Testis (tissue), 3 donors: ENCODE measurements around the gene POC1B. TPM values are rescaled to one million over a fixed set of nuclear protein-coding genes. Genes with fewer than 3 reads are reported as not detected.

Experiments used
- DNase-seq: peaks from one replicate; pipeline ENCODE4 v3.0.0-alpha.2; 2019
- H3K27ac ChIP-seq, 2 donors: fragments of 200-600 bp; sonication (generic); one replicate each; pipeline ENCODE4 v1.5.1; 2019
- H3K27me3 ChIP-seq: fragments of 200-600 bp; sonication (generic); one replicate; pipeline ENCODE4 v1.5.1; 2019
- H3K36me3 ChIP-seq: fragments of 200-600 bp; sonication (generic); one replicate; pipeline ENCODE4 v1.5.1; 2017; ENCODE audit warnings: low read depth; ENCODE audit errors: missing control alignments
- H3K4me1 ChIP-seq: fragments of 200-600 bp; sonication (generic); one replicate; pipeline ENCODE4 v1.5.1; 2019
- H3K4me3 ChIP-seq, 2 donors: fragments of 200-600 bp; sonication (generic); one replicate each; pipeline ENCODE4 v1.5.1; 2017 to 2019
- H3K9me3 ChIP-seq: fragments of 200-600 bp; sonication (generic); one replicate; pipeline ENCODE4 v1.5.1; 2017
- CTCF ChIP-seq, 3 experiments: fragments of 450-650 bp in 2 of 3; fragments of 200-600 bp in 1 of 3; sonication (generic) in 1 of 3; IDR thresholded peaks; one replicate each; pipeline ENCODE4 v1.5.1; 2016 to 2019; ENCODE audit warnings: antibody characterized with exemption in 3 of 3, mild to moderate bottlenecking in 2 of 3, moderate library complexity in 1 of 3
- POLR2A ChIP-seq: fragments of 450-650 bp; IDR thresholded peaks from one replicate; pipeline ENCODE4 v1.6.1; 2017; ENCODE audit warnings: antibody characterized with exemption, mild to moderate bottlenecking, moderate library complexity
- WGBS, 2 donors: methylation state at CpG; one replicate each; pipeline ENCODE4 v1.1.5; 2018; 5-methylcytosine and 5-hydroxymethylcytosine counted together
- intact Hi-C: fragments of 100-400 bp; cut with DNase I; formaldehyde crosslinking; loops from one replicate; pipeline ENCODE4 v1.15.1; 2023; ENCODE audit warnings: low total_unique reads
- polyA plus RNA-seq: library from polyadenylated mRNA; stranded (reverse); fragments of 350-450 nt; fragmentation: Illumina TruSeq; extraction: RNeasy Lipid Tissue Mini Kit (QIAGEN cat#74804); gene quantifications from one replicate; pipeline ENCODE4 v1.2.3, GENCODE V29; 2014; ENCODE audit warnings: low read depth, low replicate concordance; ENCODE audit not compliant: insufficient read depth
- total RNA-seq, 2 donors: library from RNA; depleted of rRNA; stranded (reverse); fragments of >200 nt; gene quantifications; one replicate each; pipeline ENCODE4 v1.2.3, GENCODE V29; 2016

Gene POC1B
- total and polyA plus RNA-seq, 3 donors from 2014 or later: 16.8 to 30.2 (median 21.3) TPM

- Histone ChIP-seq H3K27ac (no peak overlapping the region), H3K36me3 (no peaks in the 10 kb centered on the region), H3K9me3 (no peaks in the 10 kb centered on the region), H3K27me3 (no peaks in the 10 kb centered on the region), H3K4me1 (no peaks in the 10 kb centered on the region), H3K4me3 (no peak overlapping the region)
- intact Hi-C loops: no loop called here
- no peak for DNase-seq
- WGBS, 2 donors: 86 to 87% methylated on average over 2 of the region's 2 CpGs
- no peak for TF ChIP-seq CTCF (IDR thresholded peaks at IDR 0.05)
- TF ChIP-seq POLR2A: no peak
Observed at GRCh38 chr12:89376844-89377243, 149.0 kb downstream of the POC1B start.

GRCh38 chr12:89376202-89376529 lies 149.7 kb downstream of the POC1B start:
- no peaks in the 10 kb centered on the region for H3K36me3 ChIP-seq
- TF ChIP-seq CTCF (IDR thresholded peaks at IDR 0.05) (no peak), POLR2A (no peak)
- no peaks in the 10 kb centered on the region for H3K27me3 ChIP-seq
- H3K9me3 ChIP-seq: no peaks in the 10 kb centered on the region
- H3K4me1 ChIP-seq: no peaks in the 10 kb centered on the region
- no peak overlapping the region for H3K27ac ChIP-seq
- no peak for DNase-seq
- 80 to 89% methylated on average over 1 of the region's 1 CpG for WGBS, 2 donors
- no peak overlapping the region for H3K4me3 ChIP-seq
- intact Hi-C loops: no loop called here

DNA sequence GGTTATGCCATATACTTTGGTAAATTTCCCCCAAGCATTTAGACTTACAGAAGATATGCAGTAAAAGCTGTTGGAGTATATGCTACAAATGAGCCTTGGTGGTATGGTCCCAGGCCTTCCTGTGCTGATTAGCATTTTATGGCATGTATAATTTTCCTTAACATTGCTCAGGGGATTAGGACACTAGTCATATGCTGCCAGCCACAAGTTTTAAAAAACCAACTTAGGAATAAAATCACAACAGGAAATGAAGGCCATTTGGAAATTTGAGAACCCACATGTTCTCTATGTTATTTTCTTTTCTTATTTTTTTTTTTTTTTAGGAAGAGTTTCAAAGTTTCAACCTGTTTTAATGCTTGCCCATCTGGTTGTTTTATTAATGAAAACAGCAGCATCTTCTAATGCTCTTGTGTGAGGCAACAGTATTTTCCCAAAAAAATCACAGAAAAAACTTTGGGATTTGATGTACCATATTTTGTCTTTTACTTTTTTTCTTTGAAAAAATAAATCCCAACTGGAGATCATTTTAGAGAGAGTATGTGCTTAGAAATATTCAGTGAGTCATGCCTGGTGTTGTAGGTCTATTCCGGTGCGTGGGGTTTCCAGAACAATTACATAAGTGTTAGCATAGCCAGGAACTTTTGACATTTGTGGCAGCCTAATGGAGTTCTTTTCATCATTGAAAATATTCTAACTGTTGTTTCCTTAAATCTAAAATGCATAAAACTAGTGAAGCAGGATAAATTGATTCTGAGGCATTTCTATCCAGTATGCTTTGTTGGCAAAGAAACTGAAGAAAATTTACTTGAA lies 151.9 kb downstream of the POC1B start:
- peak overlapping the region in 1 of 2 donors; percentile 29 for H3K27ac ChIP-seq
- DNase-seq: no peak

GRCh38 chr12:89372584-89373370 lies 153.1 kb downstream of the POC1B start:
- no peak for DNase-seq
- H3K27me3 ChIP-seq: no peaks in the 10 kb centered on the region
- H3K4me1 ChIP-seq: no peaks in the 10 kb centered on the region
- TF ChIP-seq POLR2A (no peak), CTCF (IDR thresholded peaks at IDR 0.05) (no peak)
- intact Hi-C loops: no loop called here
- 58 to 66% methylated on average over 6 of the region's 6 CpGs for WGBS, 2 donors
- no peaks in the 10 kb centered on the region for H3K9me3 ChIP-seq
- no peak overlapping the region for H3K27ac ChIP-seq
- no peaks in the 10 kb centered on the region for H3K36me3 ChIP-seq
- H3K4me3 ChIP-seq: no peak overlapping the region

More for the DNA sequence above, 151.9 kb downstream of the POC1B start:
- no peaks in the 10 kb centered on the region for H3K4me1 ChIP-seq
- 63 to 69% methylated on average over 2 of the region's 2 CpGs for WGBS, 2 donors
- no peaks in the 10 kb centered on the region for H3K36me3 ChIP-seq
- H3K9me3 ChIP-seq: no peaks in the 10 kb centered on the region
- no peaks in the 10 kb centered on the region for H3K27me3 ChIP-seq
- no peak for TF ChIP-seq POLR2A
- TF ChIP-seq CTCF (IDR thresholded peaks at IDR 0.05): no peak
- no peak overlapping the region for H3K4me3 ChIP-seq
- intact Hi-C loops: no loop called here
